Suppressor macrophage treated with lipopolysaccharide for 1 hour (primary cell): ENCODE data around the gene PGF.

Experiments used
- DNase-seq, 3 donors: peaks; one replicate each; pipeline ENCODE4 v3.0.0-alpha.2; 2020 to 2022

Gene PGF

GRCh38 chr14:74896400-74896799 lies 59.0 kb downstream of the PGF start:
- no peak for DNase-seq

- DNase-seq = peak; percentile 56 to 77 (median 69)
Measured at GRCh38 chr14:74893614-74894091, 61.7 kb downstream of the PGF start.

GRCh38 chr14:74892745-74893144 lies 62.7 kb downstream of the PGF start:
- peak in 2 of 3 donors; percentile 25 to 32 for DNase-seq

GRCh38 chr14:74891870-74892269 lies 63.5 kb downstream of the PGF start:
- DNase-seq = peak; percentile 51 to 78 (median 71)
